GM12865 (cell line): ENCODE data around the gene ACSBG1.

ENCODE experiments used
- DNase-seq: peaks from one replicate; pipeline ENCODE4 v3.0.0; 2010; ENCODE audit warnings: low read depth
- H3K4me3 ChIP-seq: 2 replicates; pipeline ENCODE4 v1.5.1; 2011; ENCODE audit warnings: mild to moderate bottlenecking, low read depth, low read length, control low read depth
- TF ChIP-seq, protein P1 (sequence below): IDR thresholded peaks from 2 replicates; pipeline ENCODE4 v1.5.1; 2011; ENCODE audit warnings: low read length, control low read depth, low read depth, inconsistent platforms; ENCODE audit not compliant: insufficient read depth; ENCODE audit errors: missing control alignments

The ACSBG1 gene

DNA sequence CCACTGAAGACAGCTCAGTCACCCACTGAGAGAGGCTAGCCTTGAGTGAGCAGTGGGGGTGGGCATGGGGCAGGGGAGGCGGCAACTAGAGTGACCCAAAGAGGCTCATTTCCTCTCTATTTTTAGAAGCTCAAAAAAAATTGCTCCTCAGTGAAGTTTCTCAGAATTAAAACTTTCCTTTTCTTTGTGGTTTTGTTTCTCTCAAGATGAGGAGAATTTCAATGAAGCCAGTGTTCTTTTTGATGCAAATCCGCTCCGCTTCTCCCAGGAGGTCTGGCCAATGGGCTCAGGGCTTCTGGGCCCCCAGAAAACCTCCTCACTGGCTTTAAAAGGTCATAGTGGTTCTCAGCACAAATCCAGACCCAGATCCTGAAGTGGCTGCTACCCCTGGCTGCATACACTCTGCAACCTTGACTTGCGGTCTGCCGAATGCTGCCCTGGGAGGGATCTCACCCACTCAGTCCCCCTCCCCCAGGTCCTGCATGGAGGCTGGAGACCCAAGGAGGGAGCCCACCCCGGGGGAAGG lies at the start of gene ACSBG1:
Gene ACSBG1 (minus strand): TSS at position 51 of the 526 bp plus-strand sequence. CDS start 64 bp downstream, outside the sequence.
- no peak for DNase-seq
- no peak within 1 kb of the TSS for H3K4me3 ChIP-seq
- TF ChIP-seq, protein P1, sequence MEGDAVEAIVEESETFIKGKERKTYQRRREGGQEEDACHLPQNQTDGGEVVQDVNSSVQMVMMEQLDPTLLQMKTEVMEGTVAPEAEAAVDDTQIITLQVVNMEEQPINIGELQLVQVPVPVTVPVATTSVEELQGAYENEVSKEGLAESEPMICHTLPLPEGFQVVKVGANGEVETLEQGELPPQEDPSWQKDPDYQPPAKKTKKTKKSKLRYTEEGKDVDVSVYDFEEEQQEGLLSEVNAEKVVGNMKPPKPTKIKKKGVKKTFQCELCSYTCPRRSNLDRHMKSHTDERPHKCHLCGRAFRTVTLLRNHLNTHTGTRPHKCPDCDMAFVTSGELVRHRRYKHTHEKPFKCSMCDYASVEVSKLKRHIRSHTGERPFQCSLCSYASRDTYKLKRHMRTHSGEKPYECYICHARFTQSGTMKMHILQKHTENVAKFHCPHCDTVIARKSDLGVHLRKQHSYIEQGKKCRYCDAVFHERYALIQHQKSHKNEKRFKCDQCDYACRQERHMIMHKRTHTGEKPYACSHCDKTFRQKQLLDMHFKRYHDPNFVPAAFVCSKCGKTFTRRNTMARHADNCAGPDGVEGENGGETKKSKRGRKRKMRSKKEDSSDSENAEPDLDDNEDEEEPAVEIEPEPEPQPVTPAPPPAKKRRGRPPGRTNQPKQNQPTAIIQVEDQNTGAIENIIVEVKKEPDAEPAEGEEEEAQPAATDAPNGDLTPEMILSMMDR: no peak

- no peak for DNase-seq
- H3K4me3 ChIP-seq: no peak overlapping the region
- TF ChIP-seq, protein P1: no peak
These were observed 48.0 kb upstream of the ACSBG1 start for GRCh38 chr15:78282324-78282723.

GRCh38 chr15:78280319-78281072 lies 46.1 kb upstream of the ACSBG1 start:
- DNase-seq: no peak
- no peak overlapping the region for H3K4me3 ChIP-seq
- TF ChIP-seq, protein P1: no peak

DNA sequence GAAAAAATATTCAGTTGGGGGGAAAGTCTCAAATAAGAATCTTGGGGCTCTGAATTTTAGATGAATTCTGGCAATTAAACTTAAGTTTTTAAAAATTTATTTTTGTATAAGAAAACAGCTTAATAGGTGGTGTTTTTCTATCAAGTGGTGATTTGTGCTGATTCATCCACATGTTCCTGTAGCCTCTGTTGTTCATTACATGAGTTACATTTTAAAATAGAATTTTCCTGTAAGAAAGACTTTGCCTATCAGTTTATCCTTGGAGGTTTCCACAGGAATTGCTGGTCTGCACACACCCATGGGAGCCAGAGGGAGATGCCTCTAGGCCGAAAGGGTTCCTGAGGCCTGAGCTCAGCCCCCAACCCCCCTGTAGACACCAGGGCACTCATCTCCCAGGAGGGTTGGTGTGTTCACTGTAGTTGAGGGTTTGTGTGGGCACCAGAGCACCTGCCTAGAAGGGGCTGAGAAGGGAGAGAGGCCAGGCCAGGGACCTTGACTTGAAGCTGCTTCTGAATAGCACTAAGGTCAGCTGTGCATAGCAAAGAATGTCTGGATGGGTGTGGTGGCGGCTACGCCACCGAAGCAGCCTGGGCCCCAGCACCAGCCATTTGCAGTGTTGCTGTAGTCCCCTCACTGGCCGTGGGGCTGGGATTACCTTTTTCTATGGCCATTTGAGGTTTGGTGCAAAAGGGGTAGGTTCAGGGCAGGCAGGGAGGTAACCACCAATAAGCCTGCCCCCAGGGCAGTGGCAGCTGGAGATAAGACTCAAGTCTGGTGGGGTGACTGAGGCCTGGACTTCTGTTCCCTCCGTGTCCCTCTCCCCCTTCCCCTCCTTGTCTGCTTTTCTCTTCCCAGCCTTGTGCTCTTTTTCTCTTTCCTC lies 41.9 kb upstream of the ACSBG1 start:
- H3K4me3 ChIP-seq: no peak overlapping the region
- no peak for DNase-seq
- TF ChIP-seq, protein P1: no peak

- TF ChIP-seq, protein P1: no peak
- H3K4me3 ChIP-seq: no peak overlapping the region
- no peak for DNase-seq
These were observed 40.6 kb upstream of the ACSBG1 start for GRCh38 chr15:78274994-78275393.

DNA sequence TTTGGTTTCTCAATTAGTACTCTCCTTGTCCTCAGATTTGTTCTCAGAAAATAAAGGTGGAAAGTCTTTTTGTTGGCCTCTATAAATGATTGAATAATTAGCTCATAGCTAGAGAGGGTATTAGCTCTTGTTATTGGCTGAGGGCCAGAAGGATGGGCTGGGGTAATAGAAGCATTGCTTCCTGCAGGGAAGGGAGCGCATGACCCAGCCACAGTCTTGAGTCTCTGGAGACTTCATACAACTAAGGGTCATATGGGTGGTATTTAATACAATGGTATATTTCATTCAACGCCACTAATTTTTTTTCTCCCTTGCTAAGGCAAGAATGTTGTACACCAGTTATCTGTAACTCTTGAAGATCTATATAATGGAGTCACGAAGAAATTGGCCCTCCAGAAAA lies 38.4 kb upstream of the ACSBG1 start:
- TF ChIP-seq, protein P1: no peak
- no peak for DNase-seq
- H3K4me3 ChIP-seq: no peak overlapping the region
